ENCODE measurements around the gene ARHGAP24. TPM values are rescaled to one million over a fixed set of nuclear protein-coding genes. Genes with fewer than 3 reads are reported as not detected.

Gene ARHGAP24
- total and polyA plus RNA-seq, 2 donors from 2014 or later: 78.1 to 94.7 TPM

- Histone ChIP-seq H3K4me3 (ENCODE audit: low read length in 3 of 3) (no peak overlapping the region), H3K36me3 (ENCODE audit: control insufficient read depth in 2 of 3, insufficient read depth in 3 of 3, low read length in 3 of 3) (no peaks in the 10 kb centered on the region), H3K4me1 (ENCODE audit: control insufficient read depth in 2 of 3, insufficient read depth in 2 of 3, low read depth in 1 of 3, low read length in 3 of 3) (peaks cover 2 to 12% (median 11%) of the 10 kb centered on the region in 3 donors), H3K27ac (ENCODE audit: low read depth in 2 of 2, low read length in 2 of 2) (peak overlapping the region; percentile 25 to 63), H3K9me3 (ENCODE audit: control insufficient read depth in 2 of 3, insufficient read depth in 1 of 3, low read length in 3 of 3) (no peaks in the 10 kb centered on the region), H3K9ac (ENCODE audit: low read length in 3 of 3) (no peak overlapping the region), H3K27me3 (ENCODE audit: control insufficient read depth, insufficient read depth, low read length) (no peaks in the 10 kb centered on the region)
- FAIRE-seq (no peak), DNase-seq (peak in 3 of 5 donors; percentile 31 to 69 (median 62))
- intact Hi-C loops (cut with DNase I): no loop called here
- TF ChIP-seq, protein P1, sequence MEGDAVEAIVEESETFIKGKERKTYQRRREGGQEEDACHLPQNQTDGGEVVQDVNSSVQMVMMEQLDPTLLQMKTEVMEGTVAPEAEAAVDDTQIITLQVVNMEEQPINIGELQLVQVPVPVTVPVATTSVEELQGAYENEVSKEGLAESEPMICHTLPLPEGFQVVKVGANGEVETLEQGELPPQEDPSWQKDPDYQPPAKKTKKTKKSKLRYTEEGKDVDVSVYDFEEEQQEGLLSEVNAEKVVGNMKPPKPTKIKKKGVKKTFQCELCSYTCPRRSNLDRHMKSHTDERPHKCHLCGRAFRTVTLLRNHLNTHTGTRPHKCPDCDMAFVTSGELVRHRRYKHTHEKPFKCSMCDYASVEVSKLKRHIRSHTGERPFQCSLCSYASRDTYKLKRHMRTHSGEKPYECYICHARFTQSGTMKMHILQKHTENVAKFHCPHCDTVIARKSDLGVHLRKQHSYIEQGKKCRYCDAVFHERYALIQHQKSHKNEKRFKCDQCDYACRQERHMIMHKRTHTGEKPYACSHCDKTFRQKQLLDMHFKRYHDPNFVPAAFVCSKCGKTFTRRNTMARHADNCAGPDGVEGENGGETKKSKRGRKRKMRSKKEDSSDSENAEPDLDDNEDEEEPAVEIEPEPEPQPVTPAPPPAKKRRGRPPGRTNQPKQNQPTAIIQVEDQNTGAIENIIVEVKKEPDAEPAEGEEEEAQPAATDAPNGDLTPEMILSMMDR (IDR thresholded peaks at IDR 0.05; ENCODE audit: borderline replicate concordance, extremely low read depth, insufficient read depth): no peak
Measured at GRCh38 chr4:85776096-85776495, 301.1 kb downstream of the ARHGAP24 start.

DNA sequence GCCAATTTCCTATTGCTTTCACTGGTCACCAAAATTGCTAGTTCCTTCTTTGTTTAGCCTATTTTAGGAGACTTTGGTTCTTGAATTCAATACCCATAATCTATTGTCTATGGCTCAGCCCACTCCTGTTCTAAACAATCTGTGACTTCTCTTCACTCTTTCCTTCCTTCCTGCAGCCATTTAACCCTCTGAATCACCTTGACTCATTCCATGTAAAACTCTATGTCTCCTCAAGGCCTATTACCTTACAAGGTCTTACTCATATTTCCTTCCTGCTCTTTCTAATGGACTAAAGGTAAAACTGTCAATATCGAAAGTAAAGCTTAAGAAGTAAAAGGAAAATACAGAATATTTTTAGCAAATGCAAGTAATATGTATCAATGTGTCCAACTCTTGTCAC, 301.6 kb downstream of the ARHGAP24 start:
- Histone ChIP-seq H3K4me3 (ENCODE audit: low read length in 3 of 3) (no peak overlapping the region), H3K4me1 (ENCODE audit: control insufficient read depth in 2 of 3, insufficient read depth in 2 of 3, low read depth in 1 of 3, low read length in 3 of 3) (peaks cover 2 to 12% (median 11%) of the 10 kb centered on the region in 3 donors), H3K27me3 (ENCODE audit: control insufficient read depth, insufficient read depth, low read length) (no peaks in the 10 kb centered on the region), H3K27ac (ENCODE audit: low read depth in 2 of 2, low read length in 2 of 2) (peak overlapping the region; percentile 25 to 63), H3K9ac (ENCODE audit: low read length in 3 of 3) (no peak overlapping the region), H3K9me3 (ENCODE audit: control insufficient read depth in 2 of 3, insufficient read depth in 1 of 3, low read length in 3 of 3) (no peaks in the 10 kb centered on the region), H3K36me3 (ENCODE audit: control insufficient read depth in 2 of 3, insufficient read depth in 3 of 3, low read length in 3 of 3) (no peaks in the 10 kb centered on the region)
- DNase-seq (no peak), FAIRE-seq (peak; percentile 21)
- intact Hi-C loops (cut with DNase I): no loop called here
- TF ChIP-seq, protein P1 (IDR thresholded peaks at IDR 0.05; ENCODE audit: borderline replicate concordance, extremely low read depth, insufficient read depth): no peak

DNA sequence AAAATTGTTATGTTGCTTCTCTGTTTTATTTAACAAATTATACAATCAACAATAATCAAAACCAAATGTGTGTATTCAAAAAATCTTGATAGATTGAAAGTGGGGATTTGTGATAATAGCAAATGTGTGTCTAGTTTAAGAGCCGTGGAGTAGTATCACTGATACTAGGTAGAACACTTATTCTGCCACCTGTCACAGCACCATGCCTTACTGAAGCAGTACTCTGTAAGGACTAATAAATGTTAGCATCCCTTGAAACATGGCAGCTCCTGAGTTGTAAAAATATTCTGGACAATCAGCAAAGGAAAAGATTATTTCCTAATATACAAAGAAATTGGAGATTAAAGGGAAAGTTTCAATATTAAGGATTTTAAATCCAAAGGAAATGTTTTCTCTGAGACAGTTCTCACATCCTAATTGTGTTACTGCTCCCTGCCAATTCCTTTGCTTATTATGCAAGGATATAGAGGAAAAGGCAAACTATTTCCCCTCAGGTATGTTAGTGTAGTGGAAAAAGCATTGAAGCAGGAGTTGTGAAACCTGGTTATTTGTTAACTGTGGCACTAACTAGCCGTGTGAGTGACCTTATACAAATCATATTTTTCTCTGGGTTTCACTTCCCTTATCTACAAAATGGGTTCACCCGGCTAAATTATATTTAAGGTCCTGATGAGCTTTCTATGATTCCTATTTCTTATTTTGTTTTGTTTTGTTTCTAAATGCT, 303.1 kb downstream of the ARHGAP24 start:
- DNase-seq (peak in 2 of 5 donors; percentile 51 to 58), FAIRE-seq (peak; percentile 91)
- TF ChIP-seq, protein P1 (IDR thresholded peaks at IDR 0.05; ENCODE audit: borderline replicate concordance, extremely low read depth, insufficient read depth): no peak
- Histone ChIP-seq H3K4me3 (ENCODE audit: low read length in 3 of 3) (peak overlapping the region; percentile 60 to 70 (median 67)), H3K9me3 (ENCODE audit: control insufficient read depth in 2 of 3, insufficient read depth in 1 of 3, low read length in 3 of 3) (no peaks in the 10 kb centered on the region), H3K4me1 (ENCODE audit: control insufficient read depth in 2 of 3, insufficient read depth in 2 of 3, low read depth in 1 of 3, low read length in 3 of 3) (peaks cover 2 to 12% (median 11%) of the 10 kb centered on the region in 3 donors), H3K9ac (ENCODE audit: low read length in 3 of 3) (peak overlapping the region in 2 of 3 donors; percentile 54 to 67), H3K27me3 (ENCODE audit: control insufficient read depth, insufficient read depth, low read length) (no peaks in the 10 kb centered on the region), H3K36me3 (ENCODE audit: control insufficient read depth in 2 of 3, insufficient read depth in 3 of 3, low read length in 3 of 3) (no peaks in the 10 kb centered on the region), H3K27ac (ENCODE audit: low read depth in 2 of 2, low read length in 2 of 2) (peak overlapping the region; percentile 75 to 81)
- intact Hi-C loops (cut with DNase I): no loop called here
